T47D (cell line): ENCODE measurements around the gene ATP8A2.

Source experiments
- DNase-seq, 2 experiments: peaks; one replicate each; pipeline versions ENCODE4 v3.0.0 to v3.0.0-alpha.2; 2011 to 2012; ENCODE audit warnings: low read depth in 1 of 2, low spot score in 1 of 2
- JUND ChIP-seq: IDR thresholded peaks from 2 replicates; pipeline ENCODE4 v1.6.1; 2012; ENCODE audit warnings: low read depth
- in situ Hi-C: cut with HindIII; loops from 2 replicates; pipeline ENCODE4 v1.10.0; 2016; ENCODE audit warnings: low sequenced_read_pairs, low pct_unique_long_range_greater_than_20kb

ATP8A2 gene

GRCh38 chr13:25887962-25888655 is 516.3 kb downstream of the ATP8A2 start:
- no peak for DNase-seq
- TF ChIP-seq JUND, result no peak
- in situ Hi-C loops, result no loop called here

GRCh38 chr13:25890671-25891212 is 519.0 kb downstream of the ATP8A2 start:
- in situ Hi-C loops, result no loop called here
- no peak for TF ChIP-seq JUND
- DNase-seq, result no peak

- in situ Hi-C loops, result no loop called here
- no peak for DNase-seq
- TF ChIP-seq JUND, result no peak
These were observed 527.2 kb downstream of the ATP8A2 start for GRCh38 chr13:25898991-25899390.

GRCh38 chr13:25899464-25899863 is 527.7 kb downstream of the ATP8A2 start:
- no peak for TF ChIP-seq JUND
- DNase-seq, result no peak
- in situ Hi-C loops, result no loop called here

- no peak for DNase-seq
- TF ChIP-seq JUND, result no peak
- in situ Hi-C loops, result no loop called here
These were observed 528.2 kb downstream of the ATP8A2 start for GRCh38 chr13:25899952-25900351.

- TF ChIP-seq JUND, result no peak
- in situ Hi-C loops, result no loop called here
- DNase-seq, result no peak
These were observed 529.9 kb downstream of the ATP8A2 start for GRCh38 chr13:25901460-25902376.

- no peak for TF ChIP-seq JUND
- in situ Hi-C loops, result no loop called here
These were observed 530.7 kb downstream of the ATP8A2 start for GRCh38 chr13:25902455-25902854.

GRCh38 chr13:25902891-25903341 is 531.1 kb downstream of the ATP8A2 start:
- in situ Hi-C loops, result no loop called here
- no peak for TF ChIP-seq JUND
- DNase-seq, result no peak

More at GRCh38 chr13:25902455-25902854, 530.7 kb downstream of the ATP8A2 start:
- no peak for DNase-seq

- DNase-seq, result no peak
- no peak for TF ChIP-seq JUND
- in situ Hi-C loops, result no loop called here
These were observed 533.1 kb downstream of the ATP8A2 start for GRCh38 chr13:25904830-25905229.

- peak in 1 of 2 experiments; percentile 5 for DNase-seq
- in situ Hi-C loops, result no loop called here
- no peak for TF ChIP-seq JUND
These were observed 533.8 kb downstream of the ATP8A2 start for GRCh38 chr13:25905611-25906010.

GRCh38 chr13:25906191-25906661 is 534.5 kb downstream of the ATP8A2 start:
- in situ Hi-C loops, result no loop called here
- TF ChIP-seq JUND, result no peak
- no peak for DNase-seq

- DNase-seq, result no peak
- no peak for TF ChIP-seq JUND
- in situ Hi-C loops, result no loop called here
These were observed 536.6 kb downstream of the ATP8A2 start for GRCh38 chr13:25908366-25908765.

- no peak for TF ChIP-seq JUND
- in situ Hi-C loops, result no loop called here
- DNase-seq, result no peak
These were observed 538.5 kb downstream of the ATP8A2 start for GRCh38 chr13:25910243-25910642.
